ENCODE data around the gene C11orf16. TPM values are rescaled to one million over a fixed set of nuclear protein-coding genes. Genes with fewer than 3 reads are reported as not detected.

The C11orf16 gene
- total RNA-seq, 1 donor from 2014 or later = not detected

- H3K9me3 Mint-ChIP-seq = no peaks in the 10 kb centered on the region
- no peaks in the 10 kb centered on the region for H3K4me1 Mint-ChIP-seq
- no peak for TF ChIP-seq CTCF (conservative IDR thresholded peaks at IDR 0.05)
- no peak for DNase-seq (ENCODE audit: low read depth, low spot score)
- no peaks in the 10 kb centered on the region for H3K27me3 Mint-ChIP-seq (ENCODE audit: low read depth)
- H3K27ac Mint-ChIP-seq (ENCODE audit: unreplicated experiment) = no peak overlapping the region
- peaks cover 8% of the 10 kb centered on the region for H3K36me3 Mint-ChIP-seq (ENCODE audit: low read depth)
- no peak overlapping the region for H3K4me3 Mint-ChIP-seq
These were observed 7.0 kb downstream of the C11orf16 start for GRCh38 chr11:8925711-8926110.

- DNase-seq (ENCODE audit: low read depth, low spot score) = no peak
- H3K27ac Mint-ChIP-seq (ENCODE audit: unreplicated experiment) = no peak overlapping the region
- H3K36me3 Mint-ChIP-seq (ENCODE audit: low read depth) = peaks cover 10% of the 10 kb centered on the region
- H3K9me3 Mint-ChIP-seq = no peaks in the 10 kb centered on the region
- H3K27me3 Mint-ChIP-seq (ENCODE audit: low read depth) = no peaks in the 10 kb centered on the region
- H3K4me3 Mint-ChIP-seq = no peak overlapping the region
- H3K4me1 Mint-ChIP-seq = no peaks in the 10 kb centered on the region
- no peak for TF ChIP-seq CTCF (conservative IDR thresholded peaks at IDR 0.05)
These were observed 10.1 kb downstream of the C11orf16 start for GRCh38 chr11:8922691-8923090.

- TF ChIP-seq CTCF (conservative IDR thresholded peaks at IDR 0.05) = no peak
- Mint-ChIP-seq H3K27me3 (ENCODE audit: low read depth) (no peaks in the 10 kb centered on the region), H3K36me3 (ENCODE audit: low read depth) (peaks cover 11% of the 10 kb centered on the region), H3K4me3 (no peak overlapping the region), H3K4me1 (peaks cover 20% of the 10 kb centered on the region), H3K27ac (ENCODE audit: unreplicated experiment) (peak overlapping the region; percentile 43), H3K9me3 (no peaks in the 10 kb centered on the region)
- no peak for DNase-seq (ENCODE audit: low read depth, low spot score)
These were observed 15.5 kb downstream of the C11orf16 start for GRCh38 chr11:8917157-8917825.

GRCh38 chr11:8914661-8915018 is 18.1 kb downstream of the C11orf16 start:
- no peak for DNase-seq (ENCODE audit: low read depth, low spot score)
- H3K9me3 Mint-ChIP-seq = no peaks in the 10 kb centered on the region
- H3K27me3 Mint-ChIP-seq (ENCODE audit: low read depth) = peaks cover 7% of the 10 kb centered on the region
- peak overlapping the region; percentile 57 for H3K27ac Mint-ChIP-seq (ENCODE audit: unreplicated experiment)
- peaks cover 8% of the 10 kb centered on the region for H3K36me3 Mint-ChIP-seq (ENCODE audit: low read depth)
- H3K4me1 Mint-ChIP-seq = peaks cover 32% of the 10 kb centered on the region
- peak overlapping the region; percentile 74 for H3K4me3 Mint-ChIP-seq
- peak; percentile 25 for TF ChIP-seq CTCF (conservative IDR thresholded peaks at IDR 0.05)

- Mint-ChIP-seq H3K9me3 (no peaks in the 10 kb centered on the region), H3K4me3 (peak overlapping the region; percentile 74), H3K4me1 (peaks cover 36% of the 10 kb centered on the region), H3K36me3 (ENCODE audit: low read depth) (peaks cover 8% of the 10 kb centered on the region), H3K27ac (ENCODE audit: unreplicated experiment) (no peak overlapping the region), H3K27me3 (ENCODE audit: low read depth) (peaks cover 13% of the 10 kb centered on the region)
- peak; percentile 12 for DNase-seq (ENCODE audit: low read depth, low spot score)
- peak; percentile 66 for TF ChIP-seq CTCF (conservative IDR thresholded peaks at IDR 0.05)
These were observed 18.6 kb downstream of the C11orf16 start for GRCh38 chr11:8913961-8914660.

Data from neural crest cell (in vitro differentiated cells).